SK-N-MC (cell line): ENCODE results near the gene RPS16.

Source experiments
- EZH2 ChIP-seq: fragments of 200-600 bp; sonication (generic); IDR thresholded peaks from one replicate; pipeline ENCODE4 v1.6.1; 2017; ENCODE audit warnings: antibody characterized with exemption
- POLR2AphosphoS5 ChIP-seq: IDR thresholded peaks from 2 replicates; pipeline ENCODE4 v1.6.1; 2012; ENCODE audit warnings: mild to moderate bottlenecking, low read depth, low read length, borderline replicate concordance

GRCh38 chr19:39412867-39413271, 22.9 kb downstream of the RPS16 start:
- TF ChIP-seq POLR2AphosphoS5 (no peak), EZH2 (no peak)
